Lung (tissue), 12 donors: Measurements from ENCODE around the gene CDV3. TPM values are rescaled to one million over a fixed set of nuclear protein-coding genes. Genes with fewer than 3 reads are reported as not detected.
A peak's percentile ranks its signal among the peaks of the same experiment; 100 is the strongest.

Source experiments
- ATAC-seq: fragments of 200-7000 bp; cut with Tn5 transposase; one replicate; pipeline ENCODE4 v1.9.1; 2020; ENCODE audit warnings: moderate number of reproducible peaks; ENCODE audit not compliant: insufficient read depth, low FRiP score
- DNase-seq, 3 donors: peaks; one replicate each; pipeline ENCODE4 v3.0.0-alpha.2; 2013 to 2017
- H3K27ac ChIP-seq, 2 donors: one replicate each; pipeline ENCODE4 v1.5.1; 2013; ENCODE audit warnings: mild to moderate bottlenecking in 2 of 2, moderate library complexity in 2 of 2, control low read depth in 1 of 2, inconsistent platforms in 1 of 2, low read depth in 1 of 2, low read length in 1 of 2
- H3K27me3 ChIP-seq, 3 donors: one replicate each; pipeline ENCODE4 v1.5.1; 2013; ENCODE audit warnings: low read length in 2 of 3; ENCODE audit not compliant: control insufficient read depth in 3 of 3, insufficient read depth in 3 of 3
- H3K36me3 ChIP-seq, 4 donors: one replicate each; pipeline ENCODE4 v1.5.1; 2013; ENCODE audit warnings: low read length in 4 of 4, mild to moderate bottlenecking in 1 of 4, moderate library complexity in 1 of 4; ENCODE audit not compliant: control insufficient read depth in 4 of 4, insufficient read depth in 4 of 4
- H3K4me1 ChIP-seq, 5 donors: one replicate each; pipeline ENCODE4 v1.5.1; 2013; ENCODE audit warnings: low read length in 5 of 5, mild to moderate bottlenecking in 2 of 5, moderate library complexity in 1 of 5; ENCODE audit not compliant: control insufficient read depth in 5 of 5, insufficient read depth in 5 of 5
- H3K4me3 ChIP-seq: one replicate; pipeline ENCODE4 v1.5.1; 2013; ENCODE audit warnings: mild to moderate bottlenecking, control low read depth, moderate library complexity
- H3K9ac ChIP-seq, 2 donors: one replicate each; pipeline ENCODE4 v1.5.1; 2013; ENCODE audit warnings: low read length in 2 of 2, control low read depth in 1 of 2; ENCODE audit not compliant: insufficient read depth in 1 of 2
- H3K9me3 ChIP-seq, 4 donors: one replicate each; pipeline ENCODE4 v1.5.1; 2013; ENCODE audit warnings: low read length in 3 of 4, mild to moderate bottlenecking in 1 of 4, moderate library complexity in 1 of 4; ENCODE audit not compliant: control insufficient read depth in 4 of 4, insufficient read depth in 3 of 4
- WGBS, 2 donors: extraction: QIAGEN DNeasy Blood & Tissue Kit; methylation state at CpG; one replicate each; pipeline ENCODE4 v1.1.7; 2013; 5-methylcytosine and 5-hydroxymethylcytosine counted together
- polyA plus RNA-seq, 2 donors: library from polyadenylated mRNA; stranded (reverse); fragments of 200-250 nt; gene quantifications; one replicate each; pipeline ENCODE4 v1.2.1, GENCODE V29; 2013
- total RNA-seq, 2 donors: library from RNA; depleted of rRNA in 1 of 2; stranded (reverse); fragments of >200 nt in 1 of 2; gene quantifications; one replicate each; pipeline ENCODE4 v1.2.1, GENCODE V29; 2014 to 2021
- TF ChIP-seq, protein P1 (sequence below): IDR thresholded peaks from 2 replicates; pipeline ENCODE4 v1.5.1; 2012; ENCODE audit warnings: mild to moderate bottlenecking; ENCODE audit errors: control extremely low read depth, extremely low read depth
- donor health status: control.
- donor health status: control.
- donor health status: Bipolar disorder and iron deficiency.
- donor health status: healthy.
- donor health status: DM: yes; HTN: yes; CAD: no.

Gene CDV3
- total and polyA plus RNA-seq, 4 donors = 50.5 to 138 (median 104) TPM

DNA sequence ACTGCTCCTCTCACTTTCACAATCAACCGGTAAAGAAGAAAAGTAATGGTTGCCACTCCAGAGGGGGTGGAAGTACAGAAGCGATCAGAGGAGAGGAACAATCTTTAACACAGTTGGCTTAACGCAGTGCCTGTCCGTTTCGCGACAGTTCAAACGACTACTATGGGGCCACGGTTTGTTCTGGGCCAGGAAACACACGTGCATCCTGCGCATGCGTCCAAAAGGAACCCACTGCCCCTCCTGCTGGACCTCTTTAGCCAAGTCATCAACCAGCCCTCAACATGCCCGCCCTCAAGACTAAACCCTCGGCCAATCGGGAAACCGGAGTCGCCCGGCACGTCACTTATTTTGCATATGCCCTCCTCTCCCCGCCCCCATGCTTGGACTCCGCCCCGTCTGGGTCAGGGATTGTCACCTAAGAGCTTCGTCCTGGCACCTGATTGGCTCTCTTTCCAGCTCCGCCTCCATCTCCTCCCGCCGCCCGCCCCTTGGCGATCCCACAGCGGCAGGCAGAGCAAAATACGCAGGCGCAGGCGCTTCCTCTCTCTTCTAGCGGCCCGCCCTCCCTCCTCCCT, 345 bp upstream of the CDV3 start:
- peaks cover 4 to 26% (median 13%) of the 10 kb centered on the region in 5 donors for H3K4me1 ChIP-seq
- no peaks in the 10 kb centered on the region for H3K9me3 ChIP-seq
- H3K36me3 ChIP-seq = peaks cover 2 to 16% (median 5%) of the 10 kb centered on the region in 4 donors
- H3K27ac ChIP-seq = peak overlapping the region; percentile 83 to 96
- 0 to 1% methylated on average over 32 to 33 of the region's 33 CpGs for WGBS, 2 donors
- peak overlapping the region; percentile 58 to 93 for H3K9ac ChIP-seq
- DNase-seq (peak; percentile 100), ATAC-seq (peak; percentile 90)
- H3K4me3 ChIP-seq = no peak overlapping the region
- no peaks in the 10 kb centered on the region for H3K27me3 ChIP-seq
- TF ChIP-seq, protein P1, sequence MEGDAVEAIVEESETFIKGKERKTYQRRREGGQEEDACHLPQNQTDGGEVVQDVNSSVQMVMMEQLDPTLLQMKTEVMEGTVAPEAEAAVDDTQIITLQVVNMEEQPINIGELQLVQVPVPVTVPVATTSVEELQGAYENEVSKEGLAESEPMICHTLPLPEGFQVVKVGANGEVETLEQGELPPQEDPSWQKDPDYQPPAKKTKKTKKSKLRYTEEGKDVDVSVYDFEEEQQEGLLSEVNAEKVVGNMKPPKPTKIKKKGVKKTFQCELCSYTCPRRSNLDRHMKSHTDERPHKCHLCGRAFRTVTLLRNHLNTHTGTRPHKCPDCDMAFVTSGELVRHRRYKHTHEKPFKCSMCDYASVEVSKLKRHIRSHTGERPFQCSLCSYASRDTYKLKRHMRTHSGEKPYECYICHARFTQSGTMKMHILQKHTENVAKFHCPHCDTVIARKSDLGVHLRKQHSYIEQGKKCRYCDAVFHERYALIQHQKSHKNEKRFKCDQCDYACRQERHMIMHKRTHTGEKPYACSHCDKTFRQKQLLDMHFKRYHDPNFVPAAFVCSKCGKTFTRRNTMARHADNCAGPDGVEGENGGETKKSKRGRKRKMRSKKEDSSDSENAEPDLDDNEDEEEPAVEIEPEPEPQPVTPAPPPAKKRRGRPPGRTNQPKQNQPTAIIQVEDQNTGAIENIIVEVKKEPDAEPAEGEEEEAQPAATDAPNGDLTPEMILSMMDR = no peak

DNA sequence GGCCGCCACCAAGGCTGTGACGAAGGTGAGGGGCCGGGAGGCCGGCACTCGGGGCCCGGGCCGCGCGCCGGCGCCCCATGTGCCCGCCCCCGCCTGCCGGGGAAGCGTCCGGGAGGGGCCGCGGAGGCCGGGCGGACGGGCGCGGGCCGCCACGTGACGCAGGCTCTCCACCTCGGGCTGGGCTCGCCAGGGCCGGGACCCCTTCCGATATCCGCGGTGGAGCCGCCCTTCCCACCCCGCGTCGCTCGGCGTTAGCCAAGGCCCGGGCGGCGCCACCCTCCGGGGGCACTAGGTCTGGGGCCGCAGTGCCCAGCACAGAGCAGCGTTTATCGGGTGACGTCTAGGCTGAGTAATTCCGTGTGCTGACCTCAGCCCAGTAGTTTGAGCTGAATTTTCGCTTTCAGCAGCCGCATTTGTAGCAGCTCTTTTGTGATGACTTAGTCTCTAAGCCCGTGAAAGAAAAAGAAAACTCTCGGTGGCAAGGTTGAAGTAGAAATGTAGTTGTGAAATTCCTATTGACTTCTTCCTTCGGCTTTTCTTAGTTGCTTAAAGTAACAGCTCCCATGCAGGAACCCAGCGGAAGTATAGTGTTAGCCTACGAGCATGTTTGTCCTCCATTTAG, 885 bp downstream of the CDV3 start:
- TF ChIP-seq, protein P1 = no peak
- H3K9me3 ChIP-seq = no peaks in the 10 kb centered on the region
- H3K4me1 ChIP-seq = peaks cover 4 to 26% (median 21%) of the 10 kb centered on the region in 5 donors
- H3K36me3 ChIP-seq = peaks cover 2 to 25% (median 11%) of the 10 kb centered on the region in 4 donors
- H3K9ac ChIP-seq = peak overlapping the region; percentile 93 to 98
- peak; percentile 19 for ATAC-seq
- WGBS, 2 donors = 0% methylated on average over 36 to 54 of the region's 54 CpGs
- DNase-seq = peak; percentile 77 to 81 (median 77)
- H3K27ac ChIP-seq = peak overlapping the region; percentile 96 to 99
- no peaks in the 10 kb centered on the region for H3K27me3 ChIP-seq
- H3K4me3 ChIP-seq = peak overlapping the region; percentile 79

GRCh38 chr3:133575086-133575485, 1.6 kb downstream of the CDV3 start:
- Histone ChIP-seq H3K27ac (peak overlapping the region; percentile 20 to 96), H3K9me3 (no peaks in the 10 kb centered on the region), H3K9ac (peak overlapping the region; percentile 93 to 98), H3K4me3 (peak overlapping the region; percentile 79), H3K27me3 (no peaks in the 10 kb centered on the region), H3K4me1 (peaks cover 4 to 26% (median 21%) of the 10 kb centered on the region in 5 donors), H3K36me3 (peaks cover 2 to 27% (median 12%) of the 10 kb centered on the region in 4 donors)
- 27 to 43% methylated on average over 4 of the region's 4 CpGs for WGBS, 2 donors
- DNase-seq (peak in 1 of 3 donors; percentile 40), ATAC-seq (no peak)
- TF ChIP-seq, protein P1 = no peak
